NCI-H524 treated with DMSO at 0.1 percent for 48 hours (cell line): ENCODE results near the gene GDF9.

Source experiments
- DNase-seq: peaks from one replicate; lab custom pipeline; 2025; lab: John Stamatoyannopoulos, UW

The GDF9 gene

DNA sequence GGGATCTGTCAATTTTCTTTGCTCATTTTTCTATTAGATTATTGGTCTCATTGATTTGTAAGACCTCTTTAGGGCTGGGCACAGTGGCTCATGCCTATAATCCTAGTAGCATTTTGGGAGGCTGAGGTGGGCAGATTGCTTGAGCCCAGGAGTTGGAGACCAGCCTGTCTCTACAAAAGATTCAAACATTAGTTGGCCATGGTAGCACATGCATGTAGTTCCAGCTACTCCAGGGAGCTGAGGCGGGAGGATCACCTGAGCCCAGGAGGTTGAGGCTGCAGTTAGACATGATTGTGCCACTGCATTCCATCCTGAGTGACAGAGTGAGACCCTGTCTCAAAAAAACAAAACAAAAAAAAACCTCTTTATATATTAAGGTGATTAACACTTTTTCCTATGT is 29.4 kb downstream of the GDF9 start:
- no peak for DNase-seq

DNA sequence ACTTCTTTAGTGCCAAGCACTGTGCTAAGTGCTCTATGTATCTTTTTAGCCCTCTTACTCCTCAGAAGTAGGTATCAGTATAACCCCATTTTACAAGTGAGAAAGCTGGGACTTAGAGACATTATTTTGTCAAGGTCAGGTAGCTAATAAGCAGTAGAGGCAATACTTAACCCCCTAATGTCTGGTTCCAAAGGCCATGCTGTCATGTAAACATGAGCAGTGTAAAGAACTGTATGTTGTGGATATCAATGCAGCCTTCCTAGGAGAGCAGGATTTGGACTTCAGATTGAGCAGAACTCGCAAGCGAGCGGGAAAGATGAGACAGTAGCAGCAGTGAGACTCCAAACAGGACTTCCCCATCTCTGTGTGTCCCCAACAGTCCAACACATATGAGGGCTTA is 32.2 kb downstream of the GDF9 start:
- no peak for DNase-seq

DNA sequence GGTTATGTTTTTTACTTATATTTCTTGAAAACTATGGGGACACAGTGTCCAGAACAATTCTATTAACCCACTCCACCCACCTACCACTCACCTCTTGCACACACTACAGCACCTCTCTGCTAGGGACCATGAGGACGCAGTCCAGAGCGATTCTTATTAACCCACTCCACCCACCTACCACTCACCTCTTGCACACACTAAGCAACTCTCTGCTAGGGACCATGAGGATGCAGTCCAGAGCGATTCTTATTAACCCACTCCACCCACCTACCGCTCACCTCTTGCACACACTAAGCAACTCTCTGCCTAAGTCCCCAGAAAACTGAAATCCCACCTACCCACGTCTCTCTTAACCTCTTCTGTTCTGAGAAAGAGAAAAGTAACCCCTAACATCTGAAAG is 33.7 kb downstream of the GDF9 start:
- no peak for DNase-seq

DNA sequence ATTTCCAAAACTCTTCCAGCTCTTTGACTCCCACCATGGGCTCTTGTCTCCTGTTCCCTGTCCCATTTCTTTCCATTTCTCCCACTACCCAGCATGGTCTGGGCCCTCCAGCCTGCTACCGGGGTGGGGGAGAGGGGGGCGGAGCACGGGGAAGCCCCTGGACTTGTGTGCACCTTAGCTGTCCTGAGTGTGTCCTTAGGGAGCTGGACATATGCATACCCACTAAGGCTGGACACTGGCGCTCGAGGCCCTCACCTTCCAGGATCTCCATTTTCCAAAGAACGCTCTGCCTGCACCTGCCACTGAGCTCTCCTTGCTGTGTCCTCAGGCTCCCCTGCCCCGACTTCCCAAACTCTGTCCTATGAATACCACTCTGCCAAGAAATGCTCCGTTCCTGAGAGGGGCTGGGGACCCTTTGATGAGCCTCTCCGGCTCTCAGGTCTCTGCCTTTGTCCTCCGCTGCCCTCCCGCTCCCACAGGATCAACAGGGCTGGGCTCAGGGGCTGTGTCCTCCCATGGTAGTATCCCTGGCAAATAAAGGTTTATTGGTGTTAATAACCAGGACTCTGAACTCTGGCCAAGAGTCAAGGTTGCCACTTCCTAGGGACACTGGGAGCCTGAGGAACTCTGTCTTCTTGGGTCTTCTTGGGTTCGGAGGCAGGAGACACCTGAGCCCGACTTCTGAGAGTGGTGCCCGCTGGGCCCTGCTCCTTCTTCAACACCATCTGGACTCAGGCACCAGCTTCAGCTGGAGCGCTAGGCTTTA is 35.0 kb downstream of the GDF9 start:
- DNase-seq, result no peak

DNA sequence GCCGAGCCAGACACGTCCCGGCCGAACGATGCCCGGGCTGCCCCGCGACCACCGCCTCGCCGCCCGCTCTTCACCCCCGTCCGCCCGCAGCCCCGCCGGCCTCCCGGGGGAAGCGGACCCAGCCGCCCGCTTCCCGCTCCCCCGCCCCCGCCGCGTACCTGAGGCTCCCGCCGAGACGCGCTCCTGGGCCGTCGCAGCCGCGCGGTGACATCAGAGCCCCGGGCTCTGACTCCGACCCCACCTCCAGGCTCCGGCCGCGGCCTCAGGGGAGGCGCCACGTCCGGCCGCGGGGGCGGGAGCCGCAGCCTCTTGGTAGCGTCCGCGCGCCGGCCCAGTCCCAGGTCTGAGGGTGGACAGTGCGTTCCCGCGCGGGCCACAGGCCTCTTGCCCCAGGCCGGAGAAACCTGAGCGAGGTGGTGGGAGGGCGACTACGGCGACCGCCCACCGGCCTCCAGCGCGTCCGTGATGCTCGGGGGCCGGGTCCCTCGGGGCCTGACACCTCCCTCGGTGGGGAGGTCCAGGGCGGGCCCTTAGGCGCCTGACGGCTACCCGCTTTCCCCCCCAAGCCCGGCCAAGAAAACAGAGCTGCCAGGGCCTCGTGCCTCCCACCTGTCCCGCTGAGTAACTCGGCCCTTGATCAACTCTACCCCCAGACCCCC is 35.7 kb downstream of the GDF9 start, which contains the start of gene SHROOM1:
Gene SHROOM1, minus strand, starts transcription at position 212 of the 659 bp plus-strand sequence. CDS start 4,507 bp downstream, outside the sequence.
- DNase-seq, result no peak

DNA sequence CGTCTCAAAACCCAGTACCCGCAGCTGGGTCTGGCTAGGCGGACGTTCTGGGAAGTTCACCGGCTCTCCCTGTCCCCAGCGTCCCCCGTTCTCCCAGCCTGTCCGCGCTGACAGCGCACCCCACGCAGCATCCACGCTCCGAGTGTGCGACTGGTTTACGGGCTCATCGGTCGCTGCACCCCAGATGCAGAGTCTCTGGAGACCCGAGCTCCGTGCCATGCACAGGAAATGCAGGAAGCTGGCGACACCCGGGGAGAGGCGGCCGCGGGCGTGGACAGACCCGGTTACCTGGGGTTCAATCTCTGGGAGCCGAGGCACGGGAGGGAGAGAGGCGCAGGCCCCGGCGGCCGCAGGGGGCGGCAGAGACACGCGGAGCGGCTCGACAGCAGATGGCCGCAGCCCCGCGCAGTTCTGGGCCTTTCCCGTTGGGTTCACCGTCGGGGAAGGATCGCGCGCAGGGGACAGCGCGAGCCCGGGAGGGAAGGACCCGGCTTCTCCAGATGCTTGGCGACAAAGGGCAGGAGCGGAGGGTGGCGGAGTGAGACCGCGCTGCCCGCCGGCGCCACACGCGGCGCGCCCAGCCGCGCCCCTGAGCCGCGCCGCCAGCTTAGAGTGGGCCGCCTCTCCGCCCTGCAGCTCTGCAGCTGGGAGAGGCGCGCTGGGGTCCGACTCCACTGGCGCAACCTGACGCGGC is 36.4 kb downstream of the GDF9 start:
- no peak for DNase-seq

DNA sequence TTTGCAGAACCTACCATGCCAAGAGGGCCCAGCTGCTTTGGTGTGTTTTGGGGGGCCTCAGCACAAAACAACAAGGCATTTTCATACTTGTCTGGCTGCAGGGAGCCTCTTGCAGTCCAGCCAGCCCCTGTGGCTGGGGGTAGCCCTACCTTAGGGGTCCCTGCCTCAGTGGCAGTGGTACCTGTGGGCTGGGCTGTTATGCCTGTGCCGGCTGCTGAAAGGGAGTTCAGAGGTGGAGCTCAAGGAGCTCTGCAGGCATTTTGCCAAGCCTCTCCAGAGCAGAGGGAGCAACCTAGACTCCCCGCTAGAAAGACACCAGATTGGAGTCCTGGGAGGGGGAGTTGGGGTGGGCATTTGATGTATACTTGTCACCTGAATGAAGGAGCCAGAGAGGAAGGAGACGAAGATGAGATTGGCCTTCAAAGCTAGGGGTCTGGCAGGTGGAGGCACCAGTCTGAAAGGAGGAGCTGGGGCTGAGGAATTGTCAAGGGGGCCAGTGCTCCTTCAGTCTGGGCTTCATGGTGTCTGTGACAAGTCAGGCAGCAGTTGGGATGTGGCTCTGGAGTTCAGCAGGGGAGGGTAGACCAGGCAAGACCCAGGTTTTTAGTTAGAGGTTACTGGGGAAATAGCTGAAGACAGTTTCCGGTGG is 37.3 kb downstream of the GDF9 start:
- DNase-seq, result no peak

DNA sequence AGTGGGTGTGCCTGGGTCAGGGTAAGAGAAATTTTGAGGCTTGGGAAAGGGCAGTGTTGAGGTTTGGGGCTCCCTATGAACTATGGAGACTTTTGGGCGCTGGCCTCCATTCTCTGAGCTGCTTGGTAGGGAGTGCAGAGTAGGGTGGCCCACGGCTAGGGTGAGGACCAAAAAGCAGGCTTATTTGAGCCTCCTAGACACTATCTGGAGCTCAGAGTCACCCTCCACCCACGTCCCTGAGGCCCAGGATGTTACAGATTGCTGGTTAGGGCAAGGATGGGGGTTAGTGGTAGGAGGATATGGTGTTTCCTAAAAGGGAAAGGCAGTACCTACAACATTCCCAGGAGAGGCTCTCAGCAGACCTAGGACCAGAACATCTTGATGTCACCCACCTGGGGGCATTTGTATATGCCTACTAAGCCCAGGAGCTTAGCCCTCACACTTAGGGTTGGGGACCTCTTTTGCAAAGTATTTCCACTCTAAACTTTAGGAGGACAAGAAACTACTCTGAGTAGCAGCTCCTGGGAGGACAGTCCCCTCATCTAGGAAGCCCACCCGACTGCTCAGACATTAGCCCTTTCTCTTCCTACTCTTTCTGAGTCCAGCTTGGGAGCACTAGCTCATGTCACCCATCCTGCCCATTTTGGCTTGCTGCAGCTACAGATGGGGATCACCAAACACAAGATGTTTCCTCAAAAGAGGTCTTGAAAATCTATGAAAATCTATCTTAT is 38.2 kb downstream of the GDF9 start:
- no peak for DNase-seq

DNA sequence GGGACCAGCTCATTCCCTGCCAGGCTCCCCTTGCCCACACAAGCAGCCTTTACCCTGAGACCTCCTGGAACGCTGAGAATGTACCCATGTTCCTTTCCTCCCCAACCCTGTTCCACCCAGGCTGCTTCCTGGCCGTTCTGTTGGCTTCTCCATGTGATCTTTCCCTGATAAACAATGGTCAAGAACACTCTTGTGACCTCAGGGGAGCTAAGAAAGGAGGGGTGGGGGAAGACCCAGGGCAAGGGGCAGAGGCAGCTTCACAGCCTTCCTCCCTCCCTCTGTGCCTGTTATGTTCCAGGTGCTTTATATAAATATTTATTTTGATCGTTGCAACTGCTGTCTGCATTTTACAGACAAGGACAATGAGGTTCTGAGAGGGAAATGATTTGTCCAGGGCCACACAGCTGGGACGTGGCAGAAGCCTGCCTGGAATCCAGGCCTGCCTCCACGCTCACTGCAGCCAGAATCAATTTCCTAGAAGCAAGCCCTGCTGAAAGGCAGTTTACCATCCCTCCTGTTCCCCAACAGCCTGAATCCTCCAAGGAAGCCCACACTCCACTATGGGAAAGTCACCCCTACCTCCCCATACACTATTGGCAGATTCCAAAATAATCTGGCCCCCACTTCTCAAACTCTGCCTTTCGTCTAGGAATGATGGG is 39.7 kb downstream of the GDF9 start:
- no peak for DNase-seq

DNA sequence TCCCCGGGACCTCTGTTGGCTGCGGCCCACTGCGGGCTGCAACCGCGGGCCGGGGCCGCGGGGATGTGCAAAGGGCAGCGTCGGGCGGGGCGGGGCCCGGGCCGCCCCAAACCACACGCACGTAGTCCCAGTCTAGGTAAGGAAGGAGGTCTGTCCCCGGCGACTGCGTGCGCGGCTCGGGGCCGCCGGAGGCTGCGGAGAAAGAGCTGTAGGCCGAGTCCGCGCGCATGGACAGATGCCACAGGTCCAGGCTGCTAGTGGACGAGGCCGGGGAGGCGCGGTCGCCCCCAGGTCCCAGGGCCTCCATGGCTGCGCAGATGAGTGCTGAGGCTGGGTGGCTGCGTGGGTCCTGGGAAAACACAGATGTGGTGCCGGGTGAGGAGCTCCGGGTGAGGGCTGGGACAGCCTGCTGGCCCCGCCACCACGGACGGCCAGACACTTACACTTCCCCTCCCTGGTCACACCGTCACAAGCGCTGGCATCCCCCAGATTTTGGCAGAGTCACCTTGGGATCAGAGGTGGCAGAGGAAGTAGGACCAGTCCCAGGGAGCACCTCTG is 40.4 kb downstream of the GDF9 start:
- no peak for DNase-seq

DNA sequence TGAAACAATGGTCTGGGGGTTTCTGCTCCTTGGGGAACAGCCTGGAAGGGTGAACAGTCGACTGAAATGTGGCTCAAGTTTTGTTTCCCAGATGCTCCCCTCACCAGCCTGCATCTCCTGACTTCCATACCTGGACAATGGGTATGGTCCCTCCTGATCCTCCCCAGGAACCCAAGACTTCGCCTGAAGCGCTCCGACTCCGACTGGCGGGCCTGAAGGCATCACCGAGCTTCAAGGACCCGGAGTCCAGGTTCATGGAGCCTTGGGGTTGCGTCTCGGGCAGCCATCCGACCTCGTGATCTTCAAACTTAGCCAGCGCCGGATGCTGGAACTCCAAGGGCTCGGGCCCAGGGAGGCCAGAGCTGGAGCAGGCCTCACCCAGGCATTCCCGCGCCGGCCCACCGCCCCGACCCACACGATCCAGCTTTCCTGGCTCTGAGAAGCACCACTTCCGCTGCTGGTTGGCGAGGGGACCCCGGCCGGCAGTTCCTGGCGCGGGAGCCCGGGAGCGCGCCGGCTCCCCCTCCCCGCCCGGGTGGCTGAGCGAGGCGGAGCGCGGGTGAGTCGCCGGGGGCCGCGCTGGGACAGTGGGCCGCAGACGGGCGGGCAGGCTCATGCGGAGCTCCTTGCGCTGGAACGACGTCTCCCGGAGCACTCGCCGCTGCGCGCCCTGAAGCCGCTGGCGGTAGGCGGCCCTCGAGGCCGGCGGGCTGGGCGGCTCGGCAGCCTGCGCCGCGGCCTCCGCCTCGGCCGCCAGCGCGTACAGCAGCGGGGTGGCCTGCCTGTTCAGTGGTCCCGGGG is 41.0 kb downstream of the GDF9 start:
- no peak for DNase-seq

DNA sequence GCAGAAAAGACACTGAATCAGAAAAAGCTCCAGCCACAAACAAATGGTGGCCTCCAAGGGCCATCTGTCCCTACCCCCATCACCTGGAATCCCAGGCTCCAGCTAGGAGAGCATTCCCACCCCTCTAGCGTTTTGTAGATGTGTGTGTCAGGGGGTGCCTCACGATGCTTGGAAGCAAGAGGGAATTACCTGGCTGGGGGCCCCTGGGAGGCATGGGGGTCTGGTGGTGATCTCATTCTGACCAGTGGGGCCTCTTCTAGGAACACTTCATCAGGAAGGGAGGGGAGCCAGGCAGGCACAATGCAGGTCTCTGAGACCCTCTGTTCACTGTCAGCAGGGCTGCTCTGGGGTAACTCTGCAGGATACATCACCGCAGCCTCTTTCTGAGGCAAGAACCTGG is 41.8 kb downstream of the GDF9 start:
- DNase-seq, result no peak

DNA sequence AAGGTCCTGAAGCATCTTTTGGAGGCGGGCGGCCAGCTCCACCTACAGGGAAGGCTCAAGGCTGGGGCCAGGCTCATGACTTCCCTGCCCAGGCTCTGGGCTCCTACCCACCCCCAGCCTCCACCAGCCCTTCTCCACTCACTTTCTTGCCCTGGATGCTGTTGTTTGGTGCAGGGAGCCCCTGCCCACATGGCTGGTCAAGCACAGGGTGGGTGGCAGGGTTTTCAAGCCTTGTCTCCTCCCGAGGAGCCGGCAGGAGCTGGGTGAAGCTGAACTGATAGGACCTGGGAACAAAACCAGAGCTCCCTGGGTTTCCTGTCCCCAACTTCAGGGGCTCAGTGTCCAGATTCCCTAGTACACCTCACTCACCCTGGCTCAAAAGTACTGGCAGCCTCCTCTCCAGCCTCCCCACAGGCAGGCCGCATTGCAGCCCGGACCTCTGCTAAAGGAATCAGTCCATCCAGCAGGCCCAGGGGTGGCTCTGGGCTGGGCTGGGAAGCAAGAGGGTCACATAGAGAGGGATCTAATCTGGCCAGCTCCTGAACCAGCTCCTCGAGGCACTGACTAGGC is 42.7 kb downstream of the GDF9 start:
- no peak for DNase-seq

DNA sequence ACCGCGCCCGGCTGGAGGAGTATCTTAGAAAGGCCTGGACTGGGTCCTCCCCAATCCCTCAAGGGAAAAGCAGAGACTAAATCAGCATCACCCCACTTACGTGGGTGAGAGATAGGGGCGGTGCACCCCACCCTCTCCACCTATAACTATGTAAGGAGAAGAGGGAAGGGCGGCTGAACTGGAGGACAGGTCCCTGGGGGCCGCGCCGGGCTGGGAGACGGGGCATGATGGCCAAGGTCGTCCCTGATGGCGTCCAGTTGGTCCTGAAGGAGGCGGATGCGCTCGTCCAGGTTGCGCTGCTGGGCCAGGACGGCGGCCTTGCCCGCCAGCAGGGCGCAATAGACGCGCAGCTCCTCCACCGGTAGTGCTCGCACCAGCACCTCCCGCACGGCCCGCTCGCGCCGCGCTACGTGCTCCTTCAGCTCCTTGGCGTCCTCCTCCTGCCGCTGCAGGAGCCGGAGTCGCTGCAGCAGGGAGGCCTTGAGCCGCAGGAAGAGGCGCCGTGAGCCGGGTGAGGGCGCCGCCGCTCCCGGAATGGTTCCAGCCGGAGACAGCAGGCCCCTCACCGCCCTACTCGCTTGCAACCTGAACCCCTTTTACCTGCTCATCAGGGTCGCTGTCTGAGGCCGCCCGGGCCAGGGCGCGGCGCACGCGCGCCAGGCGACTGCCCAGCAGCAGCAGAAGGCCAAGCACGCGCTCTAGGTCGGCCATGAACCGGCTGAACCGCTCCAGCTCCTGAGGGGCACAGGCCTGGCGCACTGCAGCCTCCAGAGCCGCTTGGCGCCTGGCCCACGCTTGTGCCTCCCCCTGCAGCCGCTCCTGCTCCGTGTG is 43.4 kb downstream of the GDF9 start:
- no peak for DNase-seq

DNA sequence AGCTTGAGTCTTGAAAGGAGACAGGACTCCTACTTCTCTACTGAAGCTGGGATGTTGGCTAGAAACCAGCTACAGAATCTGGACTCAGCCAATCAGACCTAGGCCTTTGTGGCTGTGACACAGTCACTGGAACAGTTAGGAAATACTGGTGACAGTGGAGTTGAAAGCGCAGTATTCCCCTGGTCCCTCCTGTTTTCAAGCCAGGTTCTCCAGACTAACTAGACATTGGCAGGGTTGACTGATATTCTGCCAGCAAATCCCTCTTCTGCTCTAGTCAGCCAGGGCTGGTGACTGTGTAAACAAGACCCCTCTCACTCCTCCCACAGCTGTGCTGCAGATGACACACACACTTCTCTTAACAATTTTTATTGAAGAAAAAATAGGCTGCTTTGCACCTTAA is 44.5 kb downstream of the GDF9 start:
- DNase-seq, result no peak

DNA sequence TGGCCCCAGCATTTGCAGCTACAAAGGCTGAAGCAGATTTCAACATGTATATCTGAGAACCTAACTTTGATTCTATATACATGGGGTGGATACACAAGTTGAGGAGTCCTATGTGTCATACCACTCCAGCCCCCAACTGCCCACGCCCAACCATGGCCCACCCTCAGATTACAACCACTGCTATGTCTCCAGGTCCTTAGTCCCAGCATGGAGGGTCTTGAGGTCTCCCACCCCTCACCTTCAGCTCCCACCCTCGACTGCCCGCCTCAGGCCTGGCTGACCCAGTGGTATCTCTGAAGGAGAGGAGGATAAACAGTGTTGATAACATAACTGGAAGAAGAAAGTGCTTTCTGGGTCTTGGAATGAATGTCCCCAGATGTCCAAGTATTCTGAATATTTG is 44.9 kb downstream of the GDF9 start:
- DNase-seq, result no peak

DNA sequence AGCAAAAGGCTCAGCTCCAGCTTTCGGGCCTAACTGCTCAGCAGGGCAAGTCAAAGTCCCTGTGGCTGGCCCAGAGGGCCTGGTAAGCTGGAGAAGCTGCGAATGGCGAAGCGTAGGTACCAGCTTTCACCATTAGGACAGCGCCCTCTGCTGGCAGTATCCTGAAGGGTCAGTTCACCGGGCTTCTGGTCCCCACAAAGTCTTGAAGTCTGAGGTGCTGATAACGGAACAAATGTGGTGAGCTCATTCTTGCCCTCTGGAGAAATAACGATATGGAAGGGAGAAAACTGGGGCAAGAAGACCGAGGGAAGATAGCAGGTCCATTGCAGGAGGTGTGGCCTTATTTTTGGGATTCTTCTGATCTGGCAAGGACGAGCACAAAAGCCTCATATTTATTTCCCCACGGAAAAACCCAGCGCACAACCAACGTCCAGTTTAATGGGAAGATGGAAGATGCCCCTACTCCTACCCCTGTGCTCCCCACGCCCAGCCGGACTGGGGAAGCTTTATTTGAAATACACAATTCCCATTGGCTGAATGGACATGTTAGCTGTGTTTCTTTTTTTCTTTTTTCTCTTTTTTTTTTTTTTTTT is 46.0 kb downstream of the GDF9 start:
- DNase-seq, result no peak

DNA sequence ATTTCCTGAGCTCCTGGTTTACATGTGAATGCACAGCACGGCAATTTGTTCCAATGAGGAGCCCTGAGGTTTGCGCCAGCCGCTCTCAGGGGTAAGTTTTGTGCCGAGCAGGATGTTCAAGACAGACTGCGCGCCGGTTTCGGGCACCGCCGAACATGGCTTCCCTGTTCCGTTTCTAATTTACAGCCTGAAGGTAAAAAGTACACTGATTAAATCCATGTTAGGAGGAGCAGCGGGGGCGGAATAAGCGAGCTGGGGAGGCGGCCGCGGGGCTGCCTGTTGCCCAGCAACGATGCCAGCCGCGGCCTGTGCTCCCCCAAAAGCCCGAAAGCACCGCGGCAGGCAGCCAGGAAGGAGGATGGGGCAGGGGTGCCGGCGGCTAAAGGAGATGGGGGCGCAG is 46.8 kb downstream of the GDF9 start:
- no peak for DNase-seq

DNA sequence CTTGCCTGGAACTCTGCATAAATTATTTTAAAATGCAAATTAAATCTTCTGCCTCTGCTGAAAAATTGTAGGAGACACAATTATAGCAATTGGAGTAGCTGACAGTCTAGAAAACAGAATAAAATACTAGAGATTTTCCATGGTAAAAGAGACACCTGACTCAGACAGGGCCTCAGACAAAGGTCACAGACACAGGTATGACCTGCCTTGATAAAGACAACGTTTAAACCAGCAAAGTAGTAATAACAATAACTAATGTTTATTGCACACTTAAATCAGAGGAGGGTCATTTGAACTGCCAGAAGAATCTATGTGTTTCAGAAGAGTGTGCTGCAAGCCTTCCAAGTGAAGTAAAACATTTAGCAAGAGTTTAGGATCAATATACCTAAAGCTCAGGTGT is 49.3 kb downstream of the GDF9 start:
- DNase-seq, result no peak
